KMS-11 (cell line): Measurements from ENCODE around the gene FKBP9.
"Not testable (repeated sequence)": the region's sequence is repeated elsewhere in the genome, so short reads cannot be mapped to it uniquely, and the experiment has no call there.

Source experiments
- H2AFZ ChIP-seq: fragments of 200-600 bp; sonication (generic); 2 replicates; pipeline ENCODE4 v1.6.1; 2016; ENCODE audit warnings: antibody characterized with exemption, mixed run types, low read depth
- H3K27ac ChIP-seq: fragments of 200-600 bp; sonication (generic); 2 replicates; pipeline ENCODE4 v1.6.1; 2016; ENCODE audit warnings: mild to moderate bottlenecking, mixed run types
- H3K27me3 ChIP-seq: fragments of 200-600 bp; sonication (generic); 2 replicates; pipeline ENCODE4 v1.6.1; 2017; ENCODE audit warnings: mild to moderate bottlenecking, low read depth, mixed run types, moderate library complexity; ENCODE audit not compliant: insufficient read depth
- H3K36me3 ChIP-seq: fragments of 200-600 bp; sonication (generic); 2 replicates; pipeline ENCODE4 v1.6.1; 2017; ENCODE audit warnings: mild to moderate bottlenecking, mixed run types; ENCODE audit not compliant: insufficient read depth
- H3K4me1 ChIP-seq: fragments of 200-600 bp; sonication (generic); 2 replicates; pipeline ENCODE4 v1.6.1; 2016; ENCODE audit warnings: mild to moderate bottlenecking, low read depth, mixed run types; ENCODE audit not compliant: poor library complexity, severe bottlenecking
- H3K4me2 ChIP-seq: fragments of 200-600 bp; sonication (generic); 2 replicates; pipeline ENCODE4 v1.7.0; 2016; ENCODE audit warnings: mild to moderate bottlenecking, mixed run types
- H3K4me3 ChIP-seq: fragments of 200-600 bp; sonication (generic); IDR thresholded peaks from 2 replicates; pipeline ENCODE4 v1.6.1; 2017; ENCODE audit warnings: low read depth, low read length, mixed read lengths; ENCODE audit not compliant: insufficient read depth
- H3K79me2 ChIP-seq: fragments of 200-600 bp; sonication (generic); 2 replicates; pipeline ENCODE4 v1.6.1; 2016; ENCODE audit warnings: low read depth, mixed run types; ENCODE audit not compliant: insufficient read depth
- H3K9ac ChIP-seq: fragments of 200-600 bp; sonication (generic); 2 replicates; pipeline ENCODE4 v1.6.1; 2016; ENCODE audit warnings: mild to moderate bottlenecking, mixed run types
- H4K20me1 ChIP-seq: fragments of 200-600 bp; sonication (generic); 2 replicates; pipeline ENCODE4 v1.6.1; 2016; ENCODE audit warnings: mild to moderate bottlenecking, mixed run types; ENCODE audit not compliant: insufficient read depth
- TF ChIP-seq, protein P1 (sequence below): fragments of 200-600 bp; sonication (generic); conservative IDR thresholded peaks from 2 replicates; pipeline ENCODE4 v1.6.1; 2017; ENCODE audit warnings: low read depth, mild to moderate bottlenecking, antibody characterized with exemption, low read length, moderate library complexity, mixed read lengths

FKBP9 gene

DNA sequence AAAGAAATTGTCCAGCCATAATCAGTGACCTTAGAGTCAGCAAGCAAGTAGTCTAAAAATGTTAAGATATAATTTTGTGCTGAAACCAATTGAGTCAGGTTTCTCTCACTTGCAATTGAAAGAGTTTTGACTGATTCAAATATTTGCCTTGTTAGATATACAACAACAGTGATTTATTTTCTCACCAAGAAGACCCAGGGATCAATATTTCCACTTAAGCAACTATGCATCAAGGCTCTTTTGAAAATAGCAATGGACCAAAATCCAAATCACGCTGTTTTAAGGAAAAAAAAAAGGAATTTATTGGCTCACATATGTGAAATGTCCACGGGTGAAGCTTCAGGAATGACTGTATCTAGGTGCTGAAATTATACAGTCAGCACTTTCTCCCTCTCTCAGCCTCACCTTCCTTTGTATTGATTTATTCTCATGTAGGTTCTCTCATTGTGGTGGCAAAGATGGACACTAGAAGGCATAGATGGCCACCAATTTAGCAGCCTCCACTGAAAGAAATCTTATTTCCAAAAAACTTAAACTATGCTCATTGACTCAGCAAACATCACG lies 9.7 kb upstream of the FKBP9 start:
- H3K27me3 ChIP-seq: no peaks in the 10 kb centered on the region

DNA sequence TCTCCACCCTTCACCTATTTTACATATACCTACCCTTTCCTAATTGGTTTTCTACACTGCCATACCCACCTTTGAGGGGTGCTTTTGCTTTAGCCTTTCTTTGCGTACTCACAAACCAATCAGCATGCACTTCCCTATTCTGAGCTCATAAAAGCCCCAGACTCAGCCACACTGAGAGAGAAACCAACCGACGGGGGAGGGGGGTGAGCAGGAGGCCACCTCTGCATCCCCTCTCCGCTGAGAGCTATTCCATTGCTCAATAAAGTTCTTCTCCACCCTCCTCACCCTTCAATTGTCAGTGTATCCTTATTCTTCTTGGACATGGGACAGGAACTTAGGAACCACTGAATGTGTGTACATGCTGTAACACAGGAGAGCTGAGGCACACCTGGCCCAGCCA lies 9.0 kb upstream of the FKBP9 start:
- no peak overlapping the region for H3K4me2 ChIP-seq

More for the DNA sequence above, 9.7 kb upstream of the FKBP9 start:
- Histone ChIP-seq H3K79me2 (no peaks in the 10 kb centered on the region), H4K20me1 (no peaks in the 10 kb centered on the region), H3K9ac (no peak overlapping the region), H3K4me2 (no peak overlapping the region), H3K27ac (no peak overlapping the region), H3K4me3 (no peak overlapping the region), H3K4me1 (no peaks in the 10 kb centered on the region), H2AFZ (no peak overlapping the region), H3K36me3 (no peaks in the 10 kb centered on the region)
- TF ChIP-seq, protein P1, sequence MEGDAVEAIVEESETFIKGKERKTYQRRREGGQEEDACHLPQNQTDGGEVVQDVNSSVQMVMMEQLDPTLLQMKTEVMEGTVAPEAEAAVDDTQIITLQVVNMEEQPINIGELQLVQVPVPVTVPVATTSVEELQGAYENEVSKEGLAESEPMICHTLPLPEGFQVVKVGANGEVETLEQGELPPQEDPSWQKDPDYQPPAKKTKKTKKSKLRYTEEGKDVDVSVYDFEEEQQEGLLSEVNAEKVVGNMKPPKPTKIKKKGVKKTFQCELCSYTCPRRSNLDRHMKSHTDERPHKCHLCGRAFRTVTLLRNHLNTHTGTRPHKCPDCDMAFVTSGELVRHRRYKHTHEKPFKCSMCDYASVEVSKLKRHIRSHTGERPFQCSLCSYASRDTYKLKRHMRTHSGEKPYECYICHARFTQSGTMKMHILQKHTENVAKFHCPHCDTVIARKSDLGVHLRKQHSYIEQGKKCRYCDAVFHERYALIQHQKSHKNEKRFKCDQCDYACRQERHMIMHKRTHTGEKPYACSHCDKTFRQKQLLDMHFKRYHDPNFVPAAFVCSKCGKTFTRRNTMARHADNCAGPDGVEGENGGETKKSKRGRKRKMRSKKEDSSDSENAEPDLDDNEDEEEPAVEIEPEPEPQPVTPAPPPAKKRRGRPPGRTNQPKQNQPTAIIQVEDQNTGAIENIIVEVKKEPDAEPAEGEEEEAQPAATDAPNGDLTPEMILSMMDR: no peak

DNA sequence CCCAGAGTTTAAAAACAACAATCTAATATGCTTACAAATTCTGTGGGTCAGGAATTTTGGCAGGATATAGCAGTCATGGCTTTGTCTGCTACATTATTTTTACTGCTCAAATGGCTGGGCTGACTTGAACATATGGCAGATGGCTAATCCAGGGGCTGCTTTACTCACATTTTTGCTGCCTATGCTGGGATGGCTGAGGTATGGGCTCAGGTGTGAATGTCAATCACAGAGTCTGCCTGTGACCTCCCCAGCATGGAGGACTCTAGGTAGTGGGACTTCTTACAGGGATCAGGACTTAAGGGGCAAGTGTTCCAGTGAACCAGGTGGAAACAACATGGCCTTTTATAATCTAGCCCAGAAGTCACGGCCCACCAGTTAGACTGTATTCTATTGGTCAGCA lies 4.4 kb upstream of the FKBP9 start:
- no peaks in the 10 kb centered on the region for H3K36me3 ChIP-seq
- no peak overlapping the region for H3K4me3 ChIP-seq
- no peak overlapping the region for H3K4me2 ChIP-seq
- TF ChIP-seq, protein P1: no peak
- no peaks in the 10 kb centered on the region for H3K79me2 ChIP-seq
- H3K9ac ChIP-seq: no peak overlapping the region
- no peak overlapping the region for H2AFZ ChIP-seq
- no peaks in the 10 kb centered on the region for H3K27me3 ChIP-seq
- no peaks in the 10 kb centered on the region for H3K4me1 ChIP-seq
- H4K20me1 ChIP-seq: no peaks in the 10 kb centered on the region
- no peak overlapping the region for H3K27ac ChIP-seq

More for the DNA sequence above, 9.0 kb upstream of the FKBP9 start:
- TF ChIP-seq, protein P1: no peak
- Histone ChIP-seq H3K36me3 (no peaks in the 10 kb centered on the region), H3K4me3 (no peak overlapping the region), H3K9ac (no peak overlapping the region), H3K4me1 (no peaks in the 10 kb centered on the region), H2AFZ (no peak overlapping the region), H3K27me3 (no peaks in the 10 kb centered on the region), H3K79me2 (no peaks in the 10 kb centered on the region), H3K27ac (no peak overlapping the region), H4K20me1 (no peaks in the 10 kb centered on the region)

DNA sequence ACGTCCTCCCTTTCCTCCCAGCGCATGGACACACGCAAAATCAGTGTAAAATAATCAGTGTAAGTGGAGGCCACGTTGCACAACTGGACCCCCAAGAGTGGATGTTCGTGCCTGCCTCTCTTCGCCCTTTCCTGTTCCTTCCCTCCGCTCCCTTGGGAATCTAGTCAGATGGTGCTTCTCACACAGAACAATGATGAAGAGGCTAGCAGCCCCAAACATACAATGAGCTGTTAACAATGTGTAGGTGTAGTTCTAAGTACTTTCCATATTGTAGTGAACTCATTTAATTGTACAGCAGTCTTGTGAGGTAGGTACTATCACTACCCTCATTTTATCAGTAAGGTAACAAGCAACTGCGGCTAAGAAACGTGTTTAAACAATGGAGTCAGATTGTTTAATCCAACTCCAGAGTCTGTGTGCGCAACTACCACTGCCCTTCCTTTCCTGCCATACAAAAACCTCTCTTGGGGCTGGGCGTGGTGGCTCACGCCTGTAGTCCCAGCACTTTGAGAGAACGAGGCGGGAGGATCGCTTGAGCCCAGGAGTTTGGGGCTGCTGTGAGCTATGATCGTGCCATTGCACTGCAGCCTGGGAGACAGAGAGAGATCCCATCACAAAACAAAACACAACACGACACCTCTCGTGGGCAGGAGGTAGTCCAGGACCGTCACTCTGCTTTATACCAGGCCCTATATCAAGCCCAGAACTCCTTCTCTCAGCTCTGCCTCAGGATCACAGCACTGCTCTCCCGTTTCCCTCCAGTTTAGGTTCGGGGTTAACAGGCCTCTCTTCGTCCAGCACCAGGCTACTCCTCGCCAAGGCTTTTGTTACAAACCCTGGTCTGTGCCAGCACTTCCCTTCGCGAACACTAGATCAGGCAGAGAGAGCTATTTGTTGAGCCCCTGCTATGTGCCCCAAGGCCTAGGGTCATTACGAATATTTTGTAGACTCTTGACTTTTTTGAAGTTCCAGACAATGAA lies 1.1 kb downstream of the FKBP9 start:
- no peaks in the 10 kb centered on the region for H3K27me3 ChIP-seq
- peak overlapping the region; percentile 82; the same call in 1 of the 2 replicates for H3K4me2 ChIP-seq
- no peak overlapping the region for H3K27ac ChIP-seq
- H3K79me2 ChIP-seq: no peaks in the 10 kb centered on the region
- H3K4me3 ChIP-seq: no peak overlapping the region
- TF ChIP-seq, protein P1: no peak
- no peaks in the 10 kb centered on the region for H4K20me1 ChIP-seq
- H2AFZ ChIP-seq: peak overlapping the region; percentile 90
- no peaks in the 10 kb centered on the region for H3K36me3 ChIP-seq
- no peak overlapping the region; the same call in 1 of the 2 replicates for H3K9ac ChIP-seq
- H3K4me1 ChIP-seq: no peaks in the 10 kb centered on the region

DNA sequence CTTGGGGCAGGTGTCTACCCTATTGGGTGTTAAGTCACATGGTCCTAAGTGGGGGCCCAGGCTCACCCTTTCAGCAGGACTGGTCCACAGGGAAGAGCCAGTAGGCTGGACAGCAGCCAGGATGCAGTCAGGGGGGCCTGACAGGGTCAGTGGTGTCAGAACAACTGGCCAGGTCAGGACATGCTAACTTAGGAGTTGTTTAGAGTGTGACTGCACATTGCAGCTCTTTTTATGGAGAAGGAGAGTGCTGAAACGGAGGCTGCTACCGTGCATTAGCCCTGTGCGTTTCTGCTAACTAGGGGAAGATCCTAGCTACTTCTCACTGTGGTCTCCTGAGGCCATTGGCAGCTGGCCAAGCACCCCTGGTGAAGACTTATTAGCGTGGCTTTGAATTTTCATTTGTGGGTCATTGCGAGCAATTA lies 6.7 kb downstream of the FKBP9 start:
- not testable (repeated sequence) for H3K27me3 ChIP-seq, H3K36me3 ChIP-seq, H3K79me2 ChIP-seq, H3K9ac ChIP-seq, H2AFZ ChIP-seq, H3K4me2 ChIP-seq, H3K4me3 ChIP-seq, H4K20me1 ChIP-seq, H3K27ac ChIP-seq
- peaks cover 15% of the 10 kb centered on the region for H3K4me1 ChIP-seq
